Skin of body (tissue), 2 donors: ENCODE results near the gene DPH7. TPM values are rescaled to one million over a fixed set of nuclear protein-coding genes. Genes with fewer than 3 reads are reported as not detected.
A peak's percentile ranks its signal among the peaks of the same experiment; 100 is the strongest.
"Not testable (repeated sequence)": the region's sequence is repeated elsewhere in the genome, so short reads cannot be mapped to it uniquely, and the experiment has no call there.

ENCODE experiments used
- DNase-seq: peaks from one replicate; lab custom pipeline; 2025; lab: John Stamatoyannopoulos, UW
- total RNA-seq: library from RNA; depleted of rRNA; stranded (reverse); fragments of >200 nt; gene quantifications from one replicate; pipeline ENCODE4 v1.2.3, GENCODE V29; 2014

The DPH7 gene
- total RNA-seq, 1 donor from 2014 or later: 25.1 TPM

- no peak for DNase-seq
Measured at GRCh38 chr9:137581361-137582285, 2.9 kb upstream of the DPH7 start.

GRCh38 chr9:137580954-137581322 lies 2.2 kb upstream of the DPH7 start:
- no peak for DNase-seq

GRCh38 chr9:137580209-137580953 lies 1.7 kb upstream of the DPH7 start:
- DNase-seq: no peak

GRCh38 chr9:137579259-137579604 lies 507 bp upstream of the DPH7 start:
- no peak for DNase-seq

GRCh38 chr9:137575716-137576411 lies 2.9 kb downstream of the DPH7 start:
- no peak for DNase-seq

- no peak for DNase-seq
Measured at GRCh38 chr9:137575364-137575715, 3.4 kb downstream of the DPH7 start.

- no peak for DNase-seq
Measured at GRCh38 chr9:137574192-137574591, 4.5 kb downstream of the DPH7 start.

GRCh38 chr9:137570566-137570965 lies 8.2 kb downstream of the DPH7 start:
- DNase-seq: no peak

- DNase-seq: no peak
Measured at GRCh38 chr9:137569609-137570203, 9.0 kb downstream of the DPH7 start.

- DNase-seq: not testable (repeated sequence)
Measured at GRCh38 chr9:137568445-137568844, 10.3 kb downstream of the DPH7 start.

GRCh38 chr9:137564817-137565411 lies 13.8 kb downstream of the DPH7 start:
- no peak for DNase-seq

GRCh38 chr9:137564134-137564533 lies 14.6 kb downstream of the DPH7 start:
- DNase-seq: no peak

GRCh38 chr9:137558127-137558526 lies 20.6 kb downstream of the DPH7 start:
- DNase-seq: no peak

GRCh38 chr9:137556069-137556838 lies 22.5 kb downstream of the DPH7 start:
- no peak for DNase-seq

GRCh38 chr9:137555179-137555578 lies 23.5 kb downstream of the DPH7 start:
- no peak for DNase-seq

- DNase-seq: no peak
Measured at GRCh38 chr9:137554349-137554748, 24.4 kb downstream of the DPH7 start.

- not testable (repeated sequence) for DNase-seq
Measured at GRCh38 chr9:137553654-137554053, 25.1 kb downstream of the DPH7 start.

- no peak for DNase-seq
Measured at GRCh38 chr9:137552022-137552768, 26.5 kb downstream of the DPH7 start.

GRCh38 chr9:137551264-137552021 lies 27.3 kb downstream of the DPH7 start, which contains the start of gene MRPL41:
TSS of gene MRPL41 (plus strand) at chr9:137551879. CDS start at chr9:137552082, 203 bp downstream.
- DNase-seq: peak; percentile 62
